Activated T-helper 9 cell treated with anti-CD3 and anti-CD28 coated beads, Interleukin-2, amount 50 U/mL, for 16 hours (primary cell): ENCODE measurements around the gene PRMT7.

Experiments
- DNase-seq: peaks from one replicate; pipeline ENCODE4 v3.0.0-alpha.2; 2020; ENCODE audit warnings: low read depth

Gene PRMT7

GRCh38 chr16:68363658-68364521, 53.1 kb downstream of the PRMT7 start:
- DNase-seq: no peak

- no peak for DNase-seq
Observed at GRCh38 chr16:68364561-68364998, 53.8 kb downstream of the PRMT7 start.

- no peak for DNase-seq
Observed at GRCh38 chr16:68365167-68365817, 54.5 kb downstream of the PRMT7 start.

GRCh38 chr16:68366062-68366461, 55.2 kb downstream of the PRMT7 start:
- no peak for DNase-seq

GRCh38 chr16:68367030-68367429, 56.2 kb downstream of the PRMT7 start:
- DNase-seq: no peak

- DNase-seq: no peak
Observed at GRCh38 chr16:68367440-68367839, 56.6 kb downstream of the PRMT7 start.

- DNase-seq: no peak
Observed at GRCh38 chr16:68367891-68368290, 57.1 kb downstream of the PRMT7 start.

GRCh38 chr16:68368301-68368888, 57.6 kb downstream of the PRMT7 start:
- no peak for DNase-seq

GRCh38 chr16:68369168-68369567, 58.3 kb downstream of the PRMT7 start:
- DNase-seq: no peak

GRCh38 chr16:68369697-68370580, 59.1 kb downstream of the PRMT7 start:
- DNase-seq: no peak

- DNase-seq: no peak
Observed at GRCh38 chr16:68370581-68371275, 59.9 kb downstream of the PRMT7 start.

GRCh38 chr16:68371276-68371651, 60.4 kb downstream of the PRMT7 start:
- no peak for DNase-seq

- DNase-seq: no peak
Observed at GRCh38 chr16:68371706-68372380, 61.0 kb downstream of the PRMT7 start.

GRCh38 chr16:68372381-68372720, 61.5 kb downstream of the PRMT7 start:
- DNase-seq: no peak

GRCh38 chr16:68372806-68373205, 62.0 kb downstream of the PRMT7 start:
- DNase-seq: no peak

- DNase-seq: no peak
Observed at GRCh38 chr16:68373528-68374245, 62.9 kb downstream of the PRMT7 start.

- DNase-seq: no peak
Observed at GRCh38 chr16:68374246-68374805, 63.5 kb downstream of the PRMT7 start.

GRCh38 chr16:68374961-68375660, 64.3 kb downstream of the PRMT7 start:
- DNase-seq: no peak

GRCh38 chr16:68375801-68376536, 65.2 kb downstream of the PRMT7 start:
- no peak for DNase-seq
